ENCODE data around the gene SNX1.
"Not testable (repeated sequence)": the region's sequence is repeated elsewhere in the genome, so short reads cannot be mapped to it uniquely, and the experiment has no call there.

The SNX1 gene

GRCh38 chr15:64095795-64096667, at the start of gene SNX1:
SNX1 (plus strand) TSS chr15:64095982; CDS start chr15:64096014, 32 bp downstream.
- DNase-seq (ENCODE audit: low spot score) = peak; percentile 96

- peak; percentile 97 for DNase-seq (ENCODE audit: low spot score)
Observed at GRCh38 chr15:64046421-64047153, 49.2 kb upstream of the SNX1 start, which contains the start of gene DAPK2. DAPK2 (minus strand) TSS chr15:64046485; CDS start chr15:64040261, 6,224 bp downstream.

GRCh38 chr15:64048781-64049460, 46.9 kb upstream of the SNX1 start:
- no peak for DNase-seq (ENCODE audit: low spot score)

GRCh38 chr15:64050281-64051092, 45.3 kb upstream of the SNX1 start:
- no peak for DNase-seq (ENCODE audit: low spot score)

GRCh38 chr15:64051093-64051402, 44.7 kb upstream of the SNX1 start:
- DNase-seq (ENCODE audit: low spot score) = no peak

GRCh38 chr15:64051407-64052259, 44.1 kb upstream of the SNX1 start:
- no peak for DNase-seq (ENCODE audit: low spot score)

- no peak for DNase-seq (ENCODE audit: low spot score)
Observed at GRCh38 chr15:64052925-64053491, 42.8 kb upstream of the SNX1 start.

GRCh38 chr15:64053674-64054073, 42.1 kb upstream of the SNX1 start:
- not testable (repeated sequence) for DNase-seq (ENCODE audit: low spot score)

GRCh38 chr15:64058279-64058678, 37.5 kb upstream of the SNX1 start:
- DNase-seq (ENCODE audit: low spot score) = no peak

GRCh38 chr15:64059104-64059503, 36.7 kb upstream of the SNX1 start:
- DNase-seq (ENCODE audit: low spot score) = not testable (repeated sequence)

- DNase-seq (ENCODE audit: low spot score) = no peak
Observed at GRCh38 chr15:64060716-64061115, 35.1 kb upstream of the SNX1 start.

- DNase-seq (ENCODE audit: low spot score) = no peak
Observed at GRCh38 chr15:64066451-64066850, 29.3 kb upstream of the SNX1 start.

- peak; percentile 80 for DNase-seq (ENCODE audit: low spot score)
Observed at GRCh38 chr15:64067564-64068030, 28.2 kb upstream of the SNX1 start.

- no peak for DNase-seq (ENCODE audit: low spot score)
Observed at GRCh38 chr15:64068133-64068532, 27.6 kb upstream of the SNX1 start.

GRCh38 chr15:64070106-64070505, 25.7 kb upstream of the SNX1 start:
- no peak for DNase-seq (ENCODE audit: low spot score)

GRCh38 chr15:64070965-64071851, 24.6 kb upstream of the SNX1 start:
- DNase-seq (ENCODE audit: low spot score) = peak; percentile 88

- no peak for DNase-seq (ENCODE audit: low spot score)
Observed at GRCh38 chr15:64071931-64072765, 23.6 kb upstream of the SNX1 start.

GRCh38 chr15:64072812-64073211, 23.0 kb upstream of the SNX1 start:
- no peak for DNase-seq (ENCODE audit: low spot score)

All from AG20443 (cell line).